ENCODE measurements around the gene ANTKMT.

The ANTKMT gene

DNA sequence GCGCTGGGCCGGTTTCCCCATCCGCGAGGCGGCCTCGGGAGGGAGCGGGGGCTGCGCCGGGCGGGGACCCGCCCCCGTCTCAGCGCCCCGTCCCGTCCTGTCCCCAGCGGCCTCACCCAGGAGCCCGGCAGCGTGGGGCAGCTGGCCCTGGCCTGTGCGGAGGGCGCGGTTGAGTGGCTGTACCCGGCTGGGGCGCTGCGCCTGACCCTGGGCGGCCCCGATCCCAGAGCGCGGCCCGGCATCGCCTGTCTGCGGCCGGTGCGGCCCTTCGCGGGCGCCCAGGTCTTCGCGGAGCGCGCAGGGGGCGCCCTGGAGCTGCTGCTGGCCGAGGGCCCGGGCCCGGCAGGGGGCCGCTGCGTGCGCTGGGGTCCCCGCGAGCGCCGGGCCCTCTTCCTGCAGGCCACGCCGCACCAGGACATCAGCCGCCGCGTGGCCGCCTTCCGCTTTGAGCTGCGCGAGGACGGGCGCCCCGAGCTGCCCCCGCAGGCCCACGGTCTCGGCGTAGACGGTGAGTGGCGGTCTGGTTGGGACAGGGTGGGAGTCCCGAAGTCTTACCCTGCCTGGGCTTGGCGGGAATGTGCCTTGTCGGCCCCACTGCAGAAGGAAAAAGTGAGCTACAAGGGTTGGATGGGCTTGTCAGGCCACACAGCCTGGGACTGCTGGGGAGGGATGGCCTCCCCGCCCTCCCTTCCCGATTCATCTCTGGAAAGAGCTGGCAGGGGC lies 5.3 kb upstream of the ANTKMT start:
- no peak for DNase-seq

DNA sequence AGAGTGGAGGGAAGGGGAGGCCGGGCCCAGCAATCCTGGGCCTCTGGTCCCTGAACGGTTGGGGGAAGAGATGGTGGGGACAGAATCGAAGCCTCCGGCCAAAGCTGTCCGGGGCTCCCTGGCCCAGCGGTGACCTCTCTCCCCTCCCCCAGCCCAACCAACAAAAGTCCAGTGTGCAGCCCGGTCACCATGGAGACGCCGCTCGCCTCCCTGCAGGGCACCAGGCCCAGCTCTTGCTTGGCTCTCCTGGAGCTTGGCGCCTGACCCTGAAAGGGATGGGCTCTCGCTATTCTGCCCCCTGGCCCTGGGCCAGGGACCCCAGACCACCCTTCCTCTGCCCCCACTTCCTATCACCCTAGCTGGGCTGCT lies 4.8 kb upstream of the ANTKMT start:
- DNase-seq, result no peak

DNA sequence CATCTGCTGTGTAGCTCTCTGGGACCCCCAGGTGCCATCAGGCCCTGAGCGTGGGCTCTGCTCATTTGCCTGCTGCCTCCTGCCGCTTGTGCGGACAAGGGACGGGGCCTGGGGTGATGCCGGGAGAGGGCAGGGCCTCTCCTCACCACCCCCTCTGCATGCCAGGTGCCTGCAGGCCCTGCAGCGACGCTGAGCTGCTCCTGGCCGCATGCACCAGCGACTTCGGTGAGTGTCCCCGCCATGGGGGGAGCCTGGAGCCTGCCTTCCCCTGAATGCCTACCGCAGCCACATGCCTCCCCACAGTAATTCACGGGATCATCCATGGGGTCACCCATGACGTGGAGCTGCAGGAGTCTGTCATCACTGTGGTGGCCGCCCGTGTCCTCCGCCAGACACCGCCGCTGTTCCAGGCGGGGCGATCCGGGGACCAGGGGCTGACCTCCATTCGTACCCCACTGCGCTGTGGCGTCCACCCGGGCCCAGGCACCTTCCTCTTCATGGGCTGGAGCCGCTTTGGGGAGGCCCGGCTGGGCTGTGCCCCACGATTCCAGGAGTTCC lies 4.1 kb upstream of the ANTKMT start:
- DNase-seq, result no peak

DNA sequence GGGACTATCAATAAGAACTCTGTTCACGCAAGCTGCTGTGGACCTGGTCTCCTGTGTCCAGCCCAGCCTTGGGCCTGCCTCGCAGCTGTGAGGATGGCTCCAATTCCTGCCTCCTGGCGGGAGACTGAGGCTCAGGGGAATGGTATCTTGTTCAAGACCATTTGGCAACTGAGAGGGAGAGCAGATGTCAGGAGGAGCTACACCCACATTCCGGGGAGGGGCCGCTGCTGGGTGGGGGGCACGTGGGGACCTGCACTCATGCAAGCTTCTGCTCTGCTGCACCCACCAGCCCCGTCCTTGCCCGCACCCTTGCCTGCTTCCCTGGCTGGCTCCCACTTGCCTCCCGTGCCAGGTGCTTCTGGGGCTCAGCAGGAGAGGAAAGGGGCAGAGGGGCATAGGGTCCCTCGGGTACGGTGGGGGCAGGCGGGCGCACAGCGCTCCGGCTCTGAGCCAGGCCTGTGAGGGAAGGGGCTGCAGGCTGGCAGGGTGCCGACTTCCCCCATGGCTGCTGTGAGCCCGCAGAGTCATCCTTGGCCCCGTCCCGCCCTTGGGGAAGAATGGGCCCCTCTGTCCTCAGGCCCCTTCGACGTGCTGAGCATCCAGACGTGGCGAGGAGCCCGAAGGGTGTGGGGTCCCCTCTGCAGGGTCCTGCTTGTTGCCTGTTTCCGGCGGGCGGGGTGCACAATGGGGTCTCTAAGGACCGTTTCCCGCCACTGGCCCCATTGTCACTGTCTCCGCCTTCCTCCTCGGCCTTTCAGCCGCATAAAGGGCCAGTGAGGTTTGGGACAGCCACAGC lies 3.3 kb upstream of the ANTKMT start:
- DNase-seq, result no peak

DNA sequence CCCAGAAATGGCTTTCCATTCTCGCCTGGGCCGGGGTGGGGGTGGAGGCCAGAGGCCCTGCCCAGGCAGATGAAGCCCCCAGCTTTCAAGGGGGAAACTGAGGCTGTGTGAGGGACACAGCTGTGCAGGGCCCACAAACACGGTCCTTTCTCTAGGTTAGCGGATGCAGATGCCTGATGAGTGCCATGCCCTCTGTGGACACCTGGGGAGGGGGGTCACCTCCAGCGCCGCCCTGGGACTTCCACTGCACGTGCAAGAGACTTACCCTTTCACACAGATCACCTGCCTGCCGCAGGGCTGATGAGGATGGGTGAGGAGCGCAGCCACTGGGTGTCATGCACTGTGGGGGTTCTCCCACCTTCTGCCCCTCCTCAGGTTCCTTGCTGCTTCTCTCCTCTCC lies 2.6 kb upstream of the ANTKMT start:
- DNase-seq, result no peak

DNA sequence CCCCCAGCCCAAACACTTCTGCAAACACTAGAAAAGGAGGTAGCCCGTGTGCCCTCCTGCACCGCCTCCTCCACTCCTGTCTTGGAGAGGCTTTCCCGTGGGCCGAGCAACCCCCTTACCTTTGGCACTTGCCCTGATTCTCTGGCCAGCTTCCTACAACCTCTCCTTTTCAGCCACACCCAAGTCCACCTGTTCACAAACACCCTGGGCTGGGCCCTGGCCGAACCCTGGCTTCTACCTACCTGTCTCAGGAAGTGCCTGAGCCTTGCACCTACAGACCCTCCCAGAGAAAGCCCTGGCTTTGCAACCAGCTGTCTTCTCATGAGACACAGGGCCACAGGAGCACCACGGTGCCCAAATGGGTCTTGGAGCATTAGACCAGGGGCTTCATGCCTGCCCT lies 2.0 kb upstream of the ANTKMT start:
- DNase-seq, result no peak

DNA sequence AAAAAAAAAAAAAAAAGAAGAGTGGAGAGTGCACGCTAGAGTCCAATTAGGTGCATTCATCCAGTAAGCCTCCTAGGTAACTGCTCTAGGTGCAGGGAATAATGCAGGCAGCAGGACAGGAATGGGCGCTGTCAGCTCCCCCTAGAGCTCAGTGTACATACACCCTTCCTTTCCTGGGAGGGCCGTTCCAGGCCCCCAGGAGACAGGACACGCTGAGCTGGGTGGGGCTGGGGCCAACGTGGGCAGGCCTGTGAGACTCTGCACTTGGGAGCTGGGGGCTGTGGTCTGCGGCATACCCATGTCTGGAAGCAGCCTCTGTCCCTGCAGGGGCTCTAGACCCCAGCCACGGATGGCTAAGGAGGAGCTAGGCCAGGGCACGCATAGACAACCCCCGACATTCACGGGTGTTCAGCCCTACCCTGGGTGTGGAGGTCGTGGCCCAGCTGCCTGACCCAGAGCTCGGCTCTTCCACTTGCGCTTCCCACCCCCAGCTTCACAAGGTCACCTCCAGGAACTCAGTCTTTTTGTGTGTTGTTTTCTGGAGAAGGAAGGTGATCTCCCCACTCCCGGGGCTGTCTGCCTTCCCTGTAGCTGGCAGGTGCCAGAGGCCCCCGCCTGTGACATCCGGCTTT lies 1.0 kb upstream of the ANTKMT start:
- DNase-seq, result no peak

DNA sequence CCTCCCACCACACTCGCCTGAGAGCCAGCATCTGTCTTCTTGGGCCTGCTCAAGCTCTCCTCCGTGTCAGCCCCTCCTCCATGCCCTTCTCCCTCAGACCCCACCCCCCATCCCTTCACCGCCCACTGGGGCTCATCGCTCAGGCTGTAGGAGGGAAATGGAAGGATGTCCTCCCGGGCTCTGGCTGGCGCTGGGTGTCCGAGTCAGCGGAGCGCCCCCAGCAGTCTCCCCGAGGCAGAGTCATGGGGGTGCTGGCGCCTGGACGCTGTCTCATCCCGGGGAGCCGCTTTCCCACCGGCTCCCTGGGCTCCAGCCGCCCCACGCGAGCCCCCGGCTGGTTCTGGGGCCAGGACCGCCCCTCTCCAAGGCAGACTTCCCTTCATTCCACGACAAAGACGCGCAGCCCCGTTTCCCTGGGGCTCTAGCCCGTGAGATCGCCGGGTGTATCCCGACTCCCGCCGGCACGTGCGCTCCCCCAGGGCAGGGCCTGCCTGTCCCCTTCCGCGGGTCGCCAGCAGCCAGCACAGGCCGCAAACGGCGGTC lies 428 bp upstream of the ANTKMT start:
- DNase-seq, result peak; percentile 55

DNA sequence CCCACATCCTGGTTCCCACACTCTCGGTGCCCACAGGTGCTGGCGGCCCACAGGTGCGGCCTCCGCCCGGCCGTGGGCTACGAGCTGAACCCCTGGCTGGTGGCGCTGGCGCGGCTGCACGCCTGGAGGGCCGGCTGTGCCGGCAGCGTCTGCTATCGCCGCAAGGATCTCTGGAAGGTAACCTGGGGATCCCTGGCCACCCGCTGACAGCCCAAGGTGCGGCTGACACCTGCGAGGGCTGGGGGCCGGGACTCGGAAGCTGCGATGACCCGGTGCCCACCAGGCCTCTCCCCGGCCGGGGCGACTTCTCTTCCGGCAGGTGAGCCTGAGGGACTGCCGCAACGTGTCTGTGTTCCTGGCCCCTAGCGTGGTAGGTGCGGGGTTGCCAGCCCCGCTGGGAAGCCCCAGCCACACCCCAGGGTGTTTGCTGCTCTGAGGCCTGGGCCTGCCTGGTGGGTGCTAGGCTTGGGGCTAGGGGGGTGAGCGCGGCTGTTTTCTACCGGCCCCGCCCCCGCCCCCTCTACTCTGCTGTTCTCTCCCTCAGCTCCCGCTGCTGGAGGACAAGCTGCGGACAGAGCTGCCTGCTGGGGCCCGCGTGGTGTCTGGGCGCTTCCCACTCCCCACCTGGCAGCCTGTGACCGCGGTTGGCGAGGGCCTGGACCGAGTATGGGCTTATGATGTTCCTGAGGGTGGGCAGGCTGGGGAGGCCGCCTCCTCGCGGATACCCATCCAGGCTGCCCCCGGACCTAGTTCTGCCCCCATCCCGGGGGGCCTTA lies 1.0 kb downstream of the ANTKMT start:
- no peak for DNase-seq

DNA sequence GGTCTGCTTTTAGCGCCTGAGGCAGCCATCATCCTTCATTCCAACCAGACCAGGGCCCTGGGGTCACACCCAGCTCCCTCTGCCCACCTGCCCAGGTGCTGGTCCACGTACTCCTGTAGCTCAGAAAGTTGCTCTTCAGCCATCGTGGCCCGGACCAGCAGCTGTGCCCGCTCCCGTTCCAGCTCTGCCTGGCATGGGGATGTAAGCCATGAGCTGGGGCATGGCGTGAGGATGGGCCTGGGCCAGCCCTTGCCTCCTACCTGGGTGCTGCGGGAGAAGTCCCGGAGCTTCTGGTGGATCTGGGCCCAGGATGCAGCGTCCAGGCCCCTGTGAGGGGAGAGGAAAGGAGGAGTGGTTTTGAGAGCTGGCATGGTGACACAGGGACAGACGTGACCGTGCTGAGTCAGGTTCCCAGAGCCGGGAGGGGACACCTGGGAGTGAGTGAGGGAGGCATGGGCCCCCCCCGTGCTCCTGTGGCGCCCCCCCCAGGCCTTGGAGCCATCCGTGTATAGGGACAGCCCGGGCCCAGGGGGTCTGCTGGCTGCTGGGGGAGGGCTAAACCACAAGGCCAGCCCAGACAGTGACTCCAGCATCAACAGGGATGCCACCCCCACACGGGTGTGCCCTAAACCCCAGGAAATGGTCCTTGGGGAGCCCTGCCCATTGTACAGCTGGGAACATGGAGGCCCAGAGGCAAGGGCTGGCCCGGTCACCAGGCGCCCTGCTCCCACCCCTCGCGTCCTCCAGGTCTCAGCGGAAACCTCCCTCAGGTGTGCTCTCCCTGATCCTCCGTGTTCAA lies 2.1 kb downstream of the ANTKMT start:
- no peak for DNase-seq

DNA sequence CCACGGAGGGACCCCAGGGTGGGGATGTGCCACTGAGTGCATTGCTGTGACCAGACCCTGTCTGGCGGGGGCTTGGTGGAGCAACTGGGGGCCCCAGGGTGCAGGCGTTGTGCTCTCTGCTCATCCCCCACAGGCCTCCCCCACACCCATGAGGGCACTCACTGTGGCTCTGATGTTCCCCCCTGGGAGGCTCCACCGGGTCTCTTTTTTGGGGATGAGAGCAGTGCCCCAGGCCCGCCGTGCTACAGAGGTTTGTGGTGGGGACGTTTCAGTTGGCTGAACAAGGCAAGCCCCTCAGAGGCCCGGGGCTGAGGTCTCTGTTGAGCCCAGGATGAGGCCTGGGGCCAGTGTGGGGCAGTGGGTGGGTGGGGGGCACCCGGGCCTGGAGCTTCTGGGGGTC lies 2.7 kb downstream of the ANTKMT start:
- no peak for DNase-seq

DNA sequence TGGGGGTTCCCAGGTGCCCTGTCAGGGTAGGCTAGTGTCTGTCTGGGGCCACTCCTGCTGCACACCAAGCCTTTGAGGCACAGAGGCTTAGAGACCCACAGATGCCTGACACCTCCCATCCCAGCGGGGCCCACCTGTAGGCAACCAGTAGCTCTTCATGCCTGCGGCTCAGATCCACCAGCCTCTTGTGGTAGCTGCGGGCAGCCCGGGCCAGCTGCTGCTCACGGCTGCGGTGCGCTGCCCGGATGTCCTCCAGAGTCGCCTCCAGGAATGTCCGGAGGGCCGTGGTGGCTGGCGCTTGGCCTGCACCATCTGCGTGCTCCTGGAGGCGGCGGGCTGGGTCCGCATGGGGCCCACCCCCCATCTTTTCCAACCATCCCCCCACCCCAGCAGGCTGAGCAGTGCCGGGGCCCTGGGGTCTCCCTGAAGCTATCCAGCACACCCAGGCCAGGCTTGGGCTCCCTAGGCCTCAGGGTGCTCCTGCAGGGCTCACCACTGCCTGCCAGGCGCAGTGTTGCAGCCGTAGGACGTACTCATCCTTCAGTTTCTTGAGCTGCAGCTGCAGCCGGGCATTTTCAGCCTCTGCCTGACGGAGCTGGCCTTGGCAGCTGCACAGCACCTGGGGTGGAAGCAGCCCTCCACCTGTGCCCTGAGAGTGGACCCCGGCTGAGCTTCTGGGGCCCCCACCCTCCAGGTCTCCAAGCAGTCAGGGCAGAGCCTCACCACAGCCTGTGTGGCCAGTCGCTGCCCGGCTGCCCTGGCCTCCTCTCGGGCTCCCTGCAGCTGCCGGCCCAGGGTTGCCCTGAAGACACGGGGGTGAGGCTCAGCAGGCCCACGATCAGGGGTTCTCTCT lies 3.5 kb downstream of the ANTKMT start:
- no peak for DNase-seq

DNA sequence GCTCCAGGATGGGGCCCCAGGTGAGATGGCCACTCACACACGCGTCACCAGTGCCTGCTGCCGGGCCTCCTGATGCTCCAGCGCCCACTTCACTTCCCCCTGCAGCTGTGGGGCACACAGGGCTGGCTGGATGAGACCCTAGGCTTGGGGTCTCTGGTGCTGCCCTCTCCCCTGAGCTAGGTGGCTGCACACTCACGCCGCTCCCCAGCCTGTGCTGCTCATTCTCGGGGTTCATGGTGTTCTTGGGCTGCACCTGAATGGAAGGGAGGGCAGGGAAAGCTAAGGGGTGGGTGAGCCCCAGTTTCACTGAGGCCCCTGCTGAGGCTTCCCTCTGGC lies 4.1 kb downstream of the ANTKMT start:
- DNase-seq, result no peak

DNA sequence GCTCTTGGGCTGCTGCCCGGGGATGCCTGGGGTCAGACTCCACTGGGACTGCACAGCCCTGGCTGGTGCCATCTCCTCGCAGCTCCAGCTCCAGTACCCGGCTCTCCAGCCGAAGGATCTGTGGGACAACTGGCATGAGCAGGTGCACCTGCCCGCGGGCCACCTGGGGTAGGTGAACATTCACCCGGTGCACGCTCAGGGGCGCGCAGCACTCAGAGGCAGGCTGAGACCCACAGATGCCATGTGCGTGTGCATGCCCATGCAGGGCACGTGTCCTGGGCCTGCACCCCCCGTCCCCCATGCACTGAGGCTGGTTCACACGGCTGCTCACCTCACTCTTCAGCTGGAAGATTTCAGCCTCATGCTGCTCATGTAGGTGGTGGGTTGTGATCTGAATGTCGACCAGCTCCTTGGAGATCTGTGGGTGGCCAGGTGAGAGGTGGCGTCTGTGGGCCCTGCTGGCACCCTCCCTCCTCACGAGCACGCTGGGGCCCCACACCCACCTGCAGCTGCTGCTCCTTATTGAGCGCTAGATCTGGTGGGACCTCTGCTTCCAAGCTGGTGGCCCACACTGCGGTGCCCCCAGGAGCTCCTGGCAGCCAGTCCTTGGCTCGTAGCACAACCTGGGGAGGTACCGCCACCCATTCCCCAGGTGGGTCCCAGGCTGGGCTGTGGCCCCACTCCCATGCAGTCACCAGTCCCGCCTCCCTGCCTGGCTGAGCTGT lies 4.7 kb downstream of the ANTKMT start:
- no peak for DNase-seq

DNA sequence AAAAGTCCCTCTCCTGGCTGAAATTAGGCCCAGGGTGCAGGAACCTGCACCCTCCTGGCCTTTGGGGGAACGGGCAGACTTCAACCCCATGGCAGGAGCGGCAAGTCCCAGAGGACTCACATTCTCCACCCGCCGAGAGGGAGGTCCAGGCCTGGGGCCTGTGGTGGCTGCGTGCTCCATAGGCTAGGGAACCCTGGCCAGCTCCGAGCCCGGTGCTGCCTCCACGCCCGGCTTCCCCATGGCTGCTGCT lies 5.2 kb downstream of the ANTKMT start:
- DNase-seq, result no peak

DNA sequence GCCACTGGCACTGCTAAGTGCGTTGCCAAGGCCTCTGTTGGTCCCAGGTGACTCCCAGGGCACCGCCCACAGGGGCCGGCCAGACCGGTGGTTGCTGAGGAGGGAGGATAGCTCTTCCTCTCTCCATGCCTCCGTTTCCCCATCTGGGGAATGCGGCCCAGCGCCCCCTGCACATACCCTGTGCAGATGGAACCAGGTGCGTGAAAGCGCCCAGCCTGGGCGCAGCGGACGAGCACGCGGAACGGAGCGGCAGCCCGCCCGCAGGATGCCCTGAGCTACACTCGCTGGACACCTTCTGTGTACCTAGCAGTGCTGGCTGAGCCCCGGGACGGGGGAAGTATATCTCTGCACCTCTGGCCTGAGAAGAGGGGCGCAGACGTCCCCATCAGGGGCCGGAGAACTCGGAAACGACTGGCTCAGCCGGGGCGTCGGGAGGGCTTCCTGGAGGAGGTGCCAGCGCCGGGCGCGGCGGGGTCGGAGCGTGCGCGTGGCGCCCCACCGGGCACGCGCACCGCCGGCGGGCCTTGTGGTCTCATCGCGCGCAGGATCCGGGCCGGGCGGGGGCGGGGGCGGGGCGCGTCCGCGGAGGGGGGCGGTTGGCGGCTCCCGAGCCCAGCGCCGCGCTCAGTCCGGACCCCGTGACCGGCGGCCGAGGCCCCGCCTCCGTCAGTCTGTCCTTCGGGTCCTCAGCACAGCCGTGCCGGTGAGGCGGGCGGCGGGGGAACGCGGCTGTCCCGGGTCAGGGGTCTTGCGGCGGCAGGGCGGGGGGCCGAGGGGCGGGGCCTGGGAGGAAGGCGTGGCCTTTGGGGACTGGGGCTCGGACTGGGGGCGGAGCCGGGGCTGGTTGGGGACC lies 5.7 kb downstream of the ANTKMT start, which contains the start of the genes CCDC78 and HAGHL:
Gene CCDC78 (minus strand): TSS at position 6 of the 853 bp plus-strand sequence. CDS start 76 bp downstream, outside the sequence.
Gene HAGHL (plus strand): TSS at position 669 of the 853 bp plus-strand sequence. CDS start 404 bp downstream, outside the sequence.
- peak; percentile 61 for DNase-seq

DNA sequence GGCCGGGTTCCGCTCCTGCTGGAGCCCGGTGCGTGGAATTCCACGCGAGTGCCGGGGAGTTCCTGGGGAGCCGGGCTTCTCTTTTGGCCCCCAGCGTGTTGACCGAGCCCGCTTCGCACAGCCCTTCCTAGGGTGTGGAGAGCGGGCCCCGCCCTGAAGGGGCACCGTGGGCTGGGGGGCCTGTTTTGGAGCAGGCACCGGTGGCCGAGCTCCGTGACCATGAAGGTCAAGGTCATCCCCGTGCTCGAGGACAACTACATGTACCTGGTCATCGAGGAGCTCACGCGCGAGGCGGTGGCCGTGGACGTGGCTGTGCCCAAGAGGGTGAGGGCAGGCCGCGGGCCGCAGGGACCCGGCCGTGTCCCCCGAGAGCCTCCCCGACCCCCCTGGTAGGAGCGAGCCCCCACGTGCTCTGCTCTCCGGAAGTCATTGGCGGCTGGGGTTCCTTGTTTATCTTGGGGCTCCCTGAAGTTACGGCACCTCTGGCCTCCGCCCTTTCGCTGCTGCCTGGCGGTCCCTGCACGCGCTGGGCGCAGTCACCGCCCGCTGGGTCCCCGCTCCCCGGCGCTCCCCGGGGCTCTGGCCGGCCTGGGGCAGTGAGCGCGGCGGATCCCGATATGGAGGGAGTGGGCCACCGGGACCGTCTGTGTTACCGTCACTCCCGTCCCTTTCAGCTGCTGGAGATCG lies 6.5 kb downstream of the ANTKMT start:
- DNase-seq, result no peak

DNA sequence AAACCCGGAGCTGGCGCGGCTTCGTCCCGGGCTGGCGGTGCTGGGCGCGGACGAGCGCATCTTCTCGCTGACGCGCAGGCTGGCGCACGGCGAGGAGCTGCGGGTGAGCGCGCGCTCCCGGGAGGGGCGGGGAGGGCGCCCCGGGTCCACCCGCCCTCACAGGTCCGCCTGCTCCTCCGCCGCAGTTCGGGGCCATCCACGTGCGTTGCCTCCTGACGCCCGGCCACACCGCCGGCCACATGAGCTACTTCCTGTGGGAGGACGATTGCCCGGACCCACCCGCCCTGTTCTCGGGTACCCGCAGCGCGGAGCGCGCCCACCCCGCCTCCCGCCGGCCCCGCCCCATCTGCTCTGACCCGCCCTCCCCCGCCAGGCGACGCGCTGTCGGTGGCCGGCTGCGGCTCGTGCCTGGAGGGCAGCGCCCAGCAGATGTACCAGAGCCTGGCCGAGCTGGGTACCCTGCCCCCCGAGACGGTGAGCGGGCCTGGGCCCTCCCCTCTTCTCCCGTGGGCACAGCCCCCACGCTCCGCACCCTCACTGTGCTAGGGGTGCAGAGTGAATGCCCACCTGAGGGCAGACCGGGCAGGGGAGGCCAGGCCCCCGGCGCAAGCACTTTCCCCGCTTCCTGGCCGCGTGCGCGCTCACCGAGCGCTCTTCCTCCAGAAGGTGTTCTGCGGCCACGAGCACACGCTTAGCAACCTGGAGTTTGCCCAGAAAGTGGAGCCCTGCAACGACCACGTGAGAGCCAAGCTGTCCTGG lies 7.4 kb downstream of the ANTKMT start:
- DNase-seq, result peak; percentile 70

Measured in NK-92 treated with Interleukin-12 subunit alpha and Interleukin-12 subunit beta, amount 100 ng/mL, for 24 hours (cell line).